ENCODE data around the gene PAGE4. TPM values are rescaled to one million over a fixed set of nuclear protein-coding genes. Genes with fewer than 3 reads are reported as not detected.

PAGE4 gene
- total and polyA plus RNA-seq, 2 of the 13 experiments (the other 11 are each of a cell fraction or from before 2014, with no cell fraction given): 1.1 TPM; not detected in 1

- intact Hi-C loops (cut with micrococcal nuclease; ENCODE audit: unreplicated experiment): no loop called here
- ChIA-PET POLR2A (no interaction called here), CTCF (ENCODE audit: low intra/inter-chr PET ratio, low total read pairs) (no interaction called here)
- Histone ChIP-seq H3K9me3 (ENCODE audit: low read length) (no peaks in the 10 kb centered on the region), H3K79me2 (ENCODE audit: insufficient read depth, low read length) (peaks cover 11% of the 10 kb centered on the region), H3K27ac (ENCODE audit: extremely low read length, insufficient read depth, low read length) (no peak overlapping the region), H3K36me3 (replicated peaks in 1 of 2; ENCODE audit: control insufficient read depth in 1 of 2, insufficient read depth in 2 of 2, low read length in 2 of 2) (no peaks in the 10 kb centered on the region), H3K4me3 (replicated peaks in 1 of 3; ENCODE audit: insufficient read depth in 1 of 3, low read depth in 2 of 3, low read length in 3 of 3) (no peak overlapping the region), H3K4me1 (ENCODE audit: insufficient read depth, low read length) (peaks cover 26% of the 10 kb centered on the region), H3K9ac (ENCODE audit: insufficient read depth, low read depth, low read length) (no peak overlapping the region), H3K27me3 (ENCODE audit: control insufficient read depth in 1 of 2, insufficient read depth in 2 of 2, low read length in 2 of 2) (no peaks in the 10 kb centered on the region), H2AFZ (ENCODE audit: low read length) (no peak overlapping the region), H3K4me2 (ENCODE audit: low read depth, low read length) (no peak overlapping the region), H4K20me1 (ENCODE audit: insufficient read depth, low read length) (no peaks in the 10 kb centered on the region)
- no TSS peak for BruUV-seq (replicated peaks)
- no peak for DNase-seq (ENCODE audit: low spot score)
- FAIRE-seq: no peak
- WGBS (ENCODE audit: low lambda C conversion rate): 100% methylated on average over 1 of the region's 1 CpG
- no peak for ATAC-seq
- TF ChIP-seq, protein P1, sequence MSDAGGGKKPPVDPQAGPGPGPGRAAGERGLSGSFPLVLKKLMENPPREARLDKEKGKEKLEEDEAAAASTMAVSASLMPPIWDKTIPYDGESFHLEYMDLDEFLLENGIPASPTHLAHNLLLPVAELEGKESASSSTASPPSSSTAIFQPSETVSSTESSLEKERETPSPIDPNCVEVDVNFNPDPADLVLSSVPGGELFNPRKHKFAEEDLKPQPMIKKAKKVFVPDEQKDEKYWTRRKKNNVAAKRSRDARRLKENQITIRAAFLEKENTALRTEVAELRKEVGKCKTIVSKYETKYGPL (CRISPR knock-in tag; IDR thresholded peaks at IDR 0.05): no peak
- TF ChIP-seq JARID2 (CRISPR knock-in tag; IDR thresholded peaks at IDR 0.05; ENCODE audit: insufficient replicate concordance) (no peak), ZNF317 (CRISPR knock-in tag; IDR thresholded peaks at IDR 0.05) (peak; percentile 95), RCOR2 (CRISPR knock-in tag; IDR thresholded peaks at IDR 0.05) (no peak)
- in situ Hi-C loops (cut with HindIII; ENCODE audit: extremely low pct_ligation_motif_present, low pct_unique_long_range_greater_than_20kb): no loop called here
These were observed 29.3 kb upstream of the PAGE4 start for GRCh38 chrX:49799828-49800227.

- intact Hi-C loops (cut with micrococcal nuclease; ENCODE audit: unreplicated experiment): no loop called here
- Histone ChIP-seq H3K4me3 (replicated peaks in 1 of 3; ENCODE audit: insufficient read depth in 1 of 3, low read depth in 2 of 3, low read length in 3 of 3) (no peak overlapping the region), H3K4me1 (ENCODE audit: insufficient read depth, low read length) (peaks cover 51% of the 10 kb centered on the region), H3K36me3 (replicated peaks in 1 of 2; ENCODE audit: control insufficient read depth in 1 of 2, insufficient read depth in 2 of 2, low read length in 2 of 2) (no peaks in the 10 kb centered on the region), H4K20me1 (ENCODE audit: insufficient read depth, low read length) (no peaks in the 10 kb centered on the region), H2AFZ (ENCODE audit: low read length) (no peak overlapping the region), H3K4me2 (ENCODE audit: low read depth, low read length) (no peak overlapping the region; the same call in 1 of the 2 replicates), H3K79me2 (ENCODE audit: insufficient read depth, low read length) (peaks cover 9% of the 10 kb centered on the region), H3K27ac (ENCODE audit: extremely low read length, insufficient read depth, low read length) (peak overlapping the region; percentile 52), H3K9ac (ENCODE audit: insufficient read depth, low read depth, low read length) (no peak overlapping the region), H3K27me3 (ENCODE audit: control insufficient read depth in 1 of 2, insufficient read depth in 2 of 2, low read length in 2 of 2) (no peaks in the 10 kb centered on the region), H3K9me3 (ENCODE audit: low read length) (no peaks in the 10 kb centered on the region)
- WGBS (ENCODE audit: low lambda C conversion rate): 33% methylated on average over 1 of the region's 1 CpG
- in situ Hi-C loops (cut with HindIII; ENCODE audit: extremely low pct_ligation_motif_present, low pct_unique_long_range_greater_than_20kb): no loop called here
- TF ChIP-seq ZNF235 (CRISPR knock-in tag; IDR thresholded peaks at IDR 0.05; ENCODE audit: borderline replicate concordance): no peak
- TF ChIP-seq KDM5A (IDR thresholded peaks at IDR 0.05; ENCODE audit: borderline replicate concordance, low read length): no peak
- no peak for TF ChIP-seq RARG (CRISPR knock-in tag; IDR thresholded peaks at IDR 0.05; ENCODE audit: low read depth)
- TF ChIP-seq ZNF674 (CRISPR knock-in tag; IDR thresholded peaks at IDR 0.05; ENCODE audit: low read depth): no peak
- TF ChIP-seq NFRKB (IDR thresholded peaks at IDR 0.05): no peak
- TF ChIP-seq, protein P2, sequence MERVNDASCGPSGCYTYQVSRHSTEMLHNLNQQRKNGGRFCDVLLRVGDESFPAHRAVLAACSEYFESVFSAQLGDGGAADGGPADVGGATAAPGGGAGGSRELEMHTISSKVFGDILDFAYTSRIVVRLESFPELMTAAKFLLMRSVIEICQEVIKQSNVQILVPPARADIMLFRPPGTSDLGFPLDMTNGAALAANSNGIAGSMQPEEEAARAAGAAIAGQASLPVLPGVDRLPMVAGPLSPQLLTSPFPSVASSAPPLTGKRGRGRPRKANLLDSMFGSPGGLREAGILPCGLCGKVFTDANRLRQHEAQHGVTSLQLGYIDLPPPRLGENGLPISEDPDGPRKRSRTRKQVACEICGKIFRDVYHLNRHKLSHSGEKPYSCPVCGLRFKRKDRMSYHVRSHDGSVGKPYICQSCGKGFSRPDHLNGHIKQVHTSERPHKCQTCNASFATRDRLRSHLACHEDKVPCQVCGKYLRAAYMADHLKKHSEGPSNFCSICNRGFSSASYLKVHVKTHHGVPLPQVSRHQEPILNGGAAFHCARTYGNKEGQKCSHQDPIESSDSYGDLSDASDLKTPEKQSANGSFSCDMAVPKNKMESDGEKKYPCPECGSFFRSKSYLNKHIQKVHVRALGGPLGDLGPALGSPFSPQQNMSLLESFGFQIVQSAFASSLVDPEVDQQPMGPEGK (CRISPR knock-in tag; IDR thresholded peaks at IDR 0.05): no peak
- TF ChIP-seq HOXA7 (CRISPR knock-in tag; IDR thresholded peaks at IDR 0.05): no peak
- TF ChIP-seq FIP1L1 (IDR thresholded peaks at IDR 0.05; ENCODE audit: borderline replicate concordance, insufficient read depth, low read depth, low read length): no peak
- TF ChIP-seq, protein P3, sequence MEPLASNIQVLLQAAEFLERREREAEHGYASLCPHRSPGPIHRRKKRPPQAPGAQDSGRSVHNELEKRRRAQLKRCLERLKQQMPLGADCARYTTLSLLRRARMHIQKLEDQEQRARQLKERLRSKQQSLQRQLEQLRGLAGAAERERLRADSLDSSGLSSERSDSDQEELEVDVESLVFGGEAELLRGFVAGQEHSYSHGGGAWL (CRISPR knock-in tag; IDR thresholded peaks at IDR 0.05): no peak
- no peak for TF ChIP-seq PAX8 (CRISPR knock-in tag; IDR thresholded peaks at IDR 0.05; ENCODE audit: borderline replicate concordance)
- no peak for TF ChIP-seq PAWR (CRISPR knock-in tag; IDR thresholded peaks at IDR 0.05; ENCODE audit: borderline replicate concordance)
- peak; percentile 32 for FAIRE-seq
- DNase-seq (ENCODE audit: low spot score): no peak
- POLR2A ChIA-PET: no interaction called here
- no TSS peak for BruUV-seq (replicated peaks)
- CTCF ChIA-PET (ENCODE audit: low intra/inter-chr PET ratio, low total read pairs): no interaction called here
- no peak for ATAC-seq
These were observed 19.0 kb upstream of the PAGE4 start for GRCh38 chrX:49809891-49810632.
